ENCODE data around the gene SNX9. TPM values are rescaled to one million over a fixed set of nuclear protein-coding genes. Genes with fewer than 3 reads are reported as not detected.

Gene SNX9
- total and polyA plus RNA-seq, 10 of the 15 experiments (the other 5 are each of a cell fraction or from before 2014, with no cell fraction given), result 0.03 to 2.0 (median 0.37) TPM

- H3K79me2 ChIP-seq (ENCODE audit: control insufficient read depth, insufficient read depth, low read length), result no peaks in the 10 kb centered on the region
- H3K36me3 ChIP-seq (ENCODE audit: control insufficient read depth in 2 of 2, insufficient read depth in 2 of 2, low read length in 1 of 2), result no peaks in the 10 kb centered on the region
- no peak overlapping the region for H3K4me3 ChIP-seq
- in situ Hi-C loops (cut with MboI) (no loop called here), intact Hi-C loops (cut with micrococcal nuclease; ENCODE audit: unreplicated experiment) (no loop called here)
- no peak overlapping the region for H3K27ac ChIP-seq (ENCODE audit: control insufficient read depth, insufficient read depth)
- H3K9me3 ChIP-seq (replicated peaks; ENCODE audit: control insufficient read depth, insufficient read depth, low read length), result peaks cover 2% of the 10 kb centered on the region; the same call in 1 of the 3 replicates
- no peak for DNase-seq (ENCODE audit: low read depth, low spot score)
- TF ChIP-seq NRF1 (conservative IDR thresholded peaks at IDR 0.05; ENCODE audit: low read depth, low read length) (no peak), RBBP5 (conservative IDR thresholded peaks at IDR 0.05) (no peak), RCOR1 (conservative IDR thresholded peaks at IDR 0.05; ENCODE audit: low read depth, low read length) (no peak), ZNF622 (IDR thresholded peaks at IDR 0.05) (no peak)
- H2AFZ ChIP-seq (ENCODE audit: control insufficient read depth, low read depth, low read length), result no peak overlapping the region
- no peak for FAIRE-seq
- H4K20me1 ChIP-seq (ENCODE audit: control insufficient read depth, insufficient read depth), result no peaks in the 10 kb centered on the region
- H3K4me2 ChIP-seq (ENCODE audit: control insufficient read depth, insufficient read depth), result no peak overlapping the region
- BruUV-seq (replicated peaks), result no TSS peak
- ATAC-seq, result no peak
- ChIA-PET POLR2A (no interaction called here), CTCF (no interaction called here), RAD21 (ENCODE audit: unreplicated experiment) (no interaction called here), SMC1A (ENCODE audit: uncharacterized antibody, unreplicated experiment) (interaction anchor here (0.7 kb wide), 1 partner anchor 48 kb away, joined by 3 read pairs; no protein-coding TSS in a partner anchor)
- H3K27me3 ChIP-seq (replicated peaks in 1 of 2; ENCODE audit: control insufficient read depth in 2 of 2, insufficient read depth in 2 of 2, low read length in 1 of 2), result no peaks in the 10 kb centered on the region; a peak in 2 of 4 replicates
- H3K4me1 ChIP-seq (ENCODE audit: control insufficient read depth, insufficient read depth, low read length), result peaks cover 7% of the 10 kb centered on the region
- no peak overlapping the region for H3K9ac ChIP-seq (ENCODE audit: control insufficient read depth, insufficient read depth, low read length)
Measured at GRCh38 chr6:157812425-157813171, 10.4 kb upstream of the SNX9 start.

- BruUV-seq (replicated peaks), result no TSS peak
- H3K4me3 ChIP-seq, result no peak overlapping the region
- no peak overlapping the region for H3K9ac ChIP-seq (ENCODE audit: control insufficient read depth, insufficient read depth, low read length)
- no peak overlapping the region for H2AFZ ChIP-seq (ENCODE audit: control insufficient read depth, low read depth, low read length)
- H3K4me1 ChIP-seq (ENCODE audit: control insufficient read depth, insufficient read depth, low read length), result peaks cover 7% of the 10 kb centered on the region
- CTCF ChIA-PET, result no interaction called here
- RAD21 ChIA-PET (ENCODE audit: unreplicated experiment), result no interaction called here
- H4K20me1 ChIP-seq (ENCODE audit: control insufficient read depth, insufficient read depth), result no peaks in the 10 kb centered on the region
- H3K36me3 ChIP-seq (ENCODE audit: control insufficient read depth in 2 of 2, insufficient read depth in 2 of 2, low read length in 1 of 2), result no peaks in the 10 kb centered on the region
- WGBS (ENCODE audit: insufficient coverage, insufficient replicate concordance, low lambda C conversion rate, missing lambda C conversion rate), result 64% methylated on average over 5 of the region's 5 CpGs
- peaks cover 2% of the 10 kb centered on the region; the same call in 1 of the 3 replicates for H3K9me3 ChIP-seq (replicated peaks; ENCODE audit: control insufficient read depth, insufficient read depth, low read length)
- in situ Hi-C loops (cut with MboI), result no loop called here
- TF ChIP-seq NR2F1 (conservative IDR thresholded peaks at IDR 0.05), result no peak
- TF ChIP-seq RAD21 (IDR thresholded peaks at IDR 0.05; ENCODE audit: insufficient read depth, low read depth, low read length), result no peak
- TF ChIP-seq TCF12 (IDR thresholded peaks at IDR 0.05; ENCODE audit: low read depth, low read length), result no peak
- no peak for TF ChIP-seq FOXM1 (IDR thresholded peaks at IDR 0.05; ENCODE audit: low read depth, low read length)
- TF ChIP-seq YY1 (IDR thresholded peaks at IDR 0.05; ENCODE audit: low read depth, low read length), result no peak
- TF ChIP-seq NR2C1 (IDR thresholded peaks at IDR 0.05), result no peak
- no peak for TF ChIP-seq USF1 (IDR thresholded peaks at IDR 0.05; ENCODE audit: borderline replicate concordance, extremely low read length, insufficient read depth, low read depth, low read length)
- TF ChIP-seq ASH2L (IDR thresholded peaks at IDR 0.05; ENCODE audit: borderline replicate concordance, low read depth), result no peak
- no peak for TF ChIP-seq POLR2AphosphoS2 (IDR thresholded peaks at IDR 0.05; ENCODE audit: low read depth, low read length)
- no peak for TF ChIP-seq EGR1 (IDR thresholded peaks at IDR 0.05; ENCODE audit: borderline replicate concordance in 1 of 2, low read depth in 2 of 2, low read length in 2 of 2)
- TF ChIP-seq ZBTB4 (CRISPR knock-in tag; IDR thresholded peaks at IDR 0.05), result no peak
- no peaks in the 10 kb centered on the region; a peak in 2 of 4 replicates for H3K27me3 ChIP-seq (replicated peaks in 1 of 2; ENCODE audit: control insufficient read depth in 2 of 2, insufficient read depth in 2 of 2, low read length in 1 of 2)
- no peak overlapping the region for H3K27ac ChIP-seq (ENCODE audit: control insufficient read depth, insufficient read depth)
- SMC1A ChIA-PET (ENCODE audit: uncharacterized antibody, unreplicated experiment), result no interaction called here
- intact Hi-C loops (cut with micrococcal nuclease; ENCODE audit: unreplicated experiment), result no loop called here
- POLR2A ChIA-PET, result no interaction called here
- H3K4me2 ChIP-seq (ENCODE audit: control insufficient read depth, insufficient read depth), result no peak overlapping the region
- FAIRE-seq (no peak), DNase-seq (ENCODE audit: low read depth, low spot score) (no peak), ATAC-seq (no peak)
- no peaks in the 10 kb centered on the region for H3K79me2 ChIP-seq (ENCODE audit: control insufficient read depth, insufficient read depth, low read length)
Measured at GRCh38 chr6:157813191-157813590, 9.9 kb upstream of the SNX9 start.
